Activated B cell treated with CpG ODN at 0.5 μM for 24 hours (primary cell): ENCODE data around the gene F2RL3. TPM values are rescaled to one million over a fixed set of nuclear protein-coding genes. Genes with fewer than 3 reads are reported as not detected.
A peak's percentile ranks its signal among the peaks of the same experiment; 100 is the strongest.

Source experiments
- ATAC-seq: fragments of 200-7000 bp; cut with Tn5 transposase; one replicate; pipeline ENCODE4 v1.10.0; 2021; ENCODE audit warnings: low read depth, mild to moderate bottlenecking, moderate library complexity
- CTCF ChIA-PET: fragments of 350-600 bp; sonication (Branson Sonifier 250); formaldehyde crosslinking; loops from one replicate; lab custom pipeline; 2021; ENCODE audit warnings: antibody characterized with exemption; lab: Charles Lee
- POLR2A ChIA-PET: fragments of 350-600 bp; sonication (Branson Sonifier 250); formaldehyde crosslinking; loops from one replicate; lab custom pipeline; 2021; ENCODE audit warnings: antibody characterized with exemption; lab: Charles Lee
- DNase-seq: peaks from one replicate; pipeline ENCODE4 v3.0.0; 2022
- H3K27ac Mint-ChIP-seq: one replicate; pipeline ENCODE4 v1.8.0; 2020; ENCODE audit warnings: mixed read lengths
- H3K27me3 Mint-ChIP-seq: one replicate; pipeline ENCODE4 v1.8.0; 2021; ENCODE audit warnings: mixed read lengths
- H3K36me3 Mint-ChIP-seq: one replicate; pipeline ENCODE4 v1.8.0; 2021; ENCODE audit warnings: low read depth, mixed read lengths
- H3K4me1 Mint-ChIP-seq: one replicate; pipeline ENCODE4 v1.8.0; 2021; ENCODE audit warnings: mixed read lengths
- H3K4me3 Mint-ChIP-seq: one replicate; pipeline ENCODE4 v1.8.0; 2020; ENCODE audit warnings: mild to moderate bottlenecking, mixed read lengths
- H3K9me3 Mint-ChIP-seq: one replicate; pipeline ENCODE4 v1.8.0; 2020; ENCODE audit warnings: mixed read lengths
- CTCF ChIP-seq: fragments of 200-600 bp; IDR thresholded peaks from one replicate; pipeline ENCODE4 v1.8.0; 2022; ENCODE audit warnings: antibody characterized with exemption, mild to moderate bottlenecking
- intact Hi-C: fragments of 100-400 bp; cut with micrococcal nuclease; formaldehyde crosslinking; loops from one replicate; pipeline ENCODE4 v1.15.1; 2024
- total RNA-seq: library from RNA; stranded (reverse); gene quantifications from 2 replicates; pipeline ENCODE4 v1.2.3, GENCODE V29; 2022

The F2RL3 gene
- total RNA-seq: 0.58 and 0.83 TPM in 2 replicates

- no peak within 1 kb of the TSS for H3K27ac Mint-ChIP-seq
These were observed at the start of gene F2RL3 for GRCh38 chr19:16888629-16889365. Gene F2RL3, plus strand, starts transcription at chr19:16888999. Its CDS starts 191 bp downstream, at chr19:16889190.

GRCh38 chr19:16841391-16841926, 47.3 kb upstream of the F2RL3 start:
- intact Hi-C loops: no loop called here
- H3K4me3 Mint-ChIP-seq: no peak overlapping the region
- ATAC-seq (no peak), DNase-seq (no peak)
- POLR2A ChIA-PET: no interaction called here
- peaks cover 14% of the 10 kb centered on the region for H3K4me1 Mint-ChIP-seq
- H3K27me3 Mint-ChIP-seq: no peaks in the 10 kb centered on the region
- TF ChIP-seq CTCF: no peak
- no peaks in the 10 kb centered on the region for H3K9me3 Mint-ChIP-seq
- CTCF ChIA-PET: no interaction called here
- no peak overlapping the region for H3K27ac Mint-ChIP-seq
- peaks cover 88% of the 10 kb centered on the region for H3K36me3 Mint-ChIP-seq

More at GRCh38 chr19:16888629-16889365, at the start of gene F2RL3:
- Mint-ChIP-seq H3K9me3 (no peaks in the 10 kb centered on the region), H3K36me3 (no peaks in the 10 kb centered on the region), H3K4me1 (peaks cover 42% of the 10 kb centered on the region), H3K27me3 (peaks cover 2% of the 10 kb centered on the region), H3K4me3 (peak within 1 kb of the TSS; percentile 32)
- CTCF ChIA-PET: no interaction called here
- no peak for DNase-seq
- intact Hi-C loops: no loop called here
- POLR2A ChIA-PET: no interaction called here
- no peak for ATAC-seq
- TF ChIP-seq CTCF: no peak

- intact Hi-C loops: no loop called here
- POLR2A ChIA-PET: no interaction called here
- peaks cover 86% of the 10 kb centered on the region for H3K36me3 Mint-ChIP-seq
These were observed 41.9 kb upstream of the F2RL3 start for GRCh38 chr19:16846901-16847300.

GRCh38 chr19:16847430-16847829, 41.4 kb upstream of the F2RL3 start:
- TF ChIP-seq CTCF: no peak
- Mint-ChIP-seq H3K4me3 (no peak overlapping the region), H3K36me3 (peaks cover 88% of the 10 kb centered on the region), H3K27ac (no peak overlapping the region), H3K9me3 (no peaks in the 10 kb centered on the region), H3K27me3 (no peaks in the 10 kb centered on the region), H3K4me1 (peaks cover 9% of the 10 kb centered on the region)
- DNase-seq: no peak
- ATAC-seq: no peak
- intact Hi-C loops: no loop called here
- CTCF ChIA-PET: no interaction called here
- POLR2A ChIA-PET: no interaction called here

More at GRCh38 chr19:16846901-16847300, 41.9 kb upstream of the F2RL3 start:
- Mint-ChIP-seq H3K4me1 (peaks cover 9% of the 10 kb centered on the region), H3K4me3 (no peak overlapping the region), H3K9me3 (no peaks in the 10 kb centered on the region), H3K27me3 (no peaks in the 10 kb centered on the region), H3K27ac (no peak overlapping the region)
- TF ChIP-seq CTCF: no peak
- ATAC-seq: no peak
- DNase-seq: no peak
- CTCF ChIA-PET: no interaction called here

- Mint-ChIP-seq H3K36me3 (peaks cover 89% of the 10 kb centered on the region), H3K27ac (no peak overlapping the region), H3K4me3 (no peak overlapping the region), H3K9me3 (no peaks in the 10 kb centered on the region), H3K27me3 (no peaks in the 10 kb centered on the region), H3K4me1 (peaks cover 9% of the 10 kb centered on the region)
- POLR2A ChIA-PET: no interaction called here
- intact Hi-C loops: no loop called here
- no peak for DNase-seq
- no peak for TF ChIP-seq CTCF
- CTCF ChIA-PET: no interaction called here
- ATAC-seq: no peak
These were observed 39.6 kb upstream of the F2RL3 start for GRCh38 chr19:16849168-16849567.
